Uterus (tissue), 4 donors: ENCODE measurements around the gene CAMKV. TPM values are rescaled to one million over a fixed set of nuclear protein-coding genes. Genes with fewer than 3 reads are reported as not detected.

Source experiments
- DNase-seq, 2 donors: peaks; one replicate each; pipeline ENCODE4 v3.0.0-alpha.2; 2019 to 2020
- H3K27ac ChIP-seq, 2 donors: fragments of 200-600 bp; sonication (generic); 1 replicate in 1 of 2; 2 replicates in 1 of 2; pipeline ENCODE4 v1.5.1; 2016 to 2018
- H3K27me3 ChIP-seq, 2 donors: fragments of 200-600 bp; sonication (generic); one replicate each; pipeline ENCODE4 v1.5.1; 2018 to 2019; ENCODE audit warnings: control low read depth in 1 of 2
- H3K36me3 ChIP-seq, 2 donors: fragments of 200-600 bp; sonication (generic); one replicate each; pipeline ENCODE4 v1.5.1; 2019; ENCODE audit warnings: control low read depth in 1 of 2
- H3K4me1 ChIP-seq, 2 donors: fragments of 200-600 bp; sonication (generic); one replicate each; pipeline ENCODE4 v1.5.1; 2018 to 2019; ENCODE audit warnings: control low read depth in 1 of 2
- H3K4me3 ChIP-seq, 2 donors: fragments of 200-600 bp; sonication (generic); 1 replicate in 1 of 2; 2 replicates in 1 of 2; pipeline ENCODE4 v1.5.1; 2018 to 2019; ENCODE audit warnings: mild to moderate bottlenecking in 1 of 2
- H3K9me3 ChIP-seq, 2 donors: fragments of 200-600 bp; sonication (generic); one replicate each; pipeline ENCODE4 v1.5.1; 2019; ENCODE audit warnings: control low read depth in 1 of 2
- POLR2A ChIP-seq, 2 donors: fragments of 450-650 bp; IDR thresholded peaks; one replicate each; pipeline ENCODE4 v1.6.1; 2016; ENCODE audit warnings: antibody characterized with exemption in 2 of 2, mild to moderate bottlenecking in 1 of 2, moderate library complexity in 1 of 2
- intact Hi-C: fragments of 100-400 bp; cut with DNase I; formaldehyde crosslinking; loops from one replicate; pipeline ENCODE4 v1.15.1; 2023; ENCODE audit warnings: low total_unique reads
- total RNA-seq, 4 donors: library from RNA; depleted of rRNA in 3 of 4; stranded (reverse); fragments of >200 nt in 3 of 4; gene quantifications; one replicate each; pipeline versions ENCODE4 v1.1.0 to v1.2.4, GENCODE V29; 2014 to 2023
- TF ChIP-seq, protein P1 (sequence below), 4 experiments: fragments of 200-600 bp in 2 of 4; fragments of 450-650 bp in 2 of 4; sonication (generic) in 2 of 4; IDR thresholded peaks; one replicate each; pipeline ENCODE4 v1.5.1; 2016 to 2019; ENCODE audit warnings: antibody characterized with exemption in 4 of 4, mild to moderate bottlenecking in 2 of 4, moderate library complexity in 1 of 4
- donor health status: DM: yes; HTN: yes; CAD: no.

The CAMKV gene
- total RNA-seq, 4 donors from 2014 or later: 0.28 TPM; not detected in 3

GRCh38 chr3:49878686-49879085 lies 9.0 kb upstream of the CAMKV start:
- Histone ChIP-seq H3K4me3 (no peak overlapping the region), H3K36me3 (no peaks in the 10 kb centered on the region), H3K4me1 (no peaks in the 10 kb centered on the region), H3K9me3 (no peaks in the 10 kb centered on the region), H3K27ac (no peak overlapping the region), H3K27me3 (no peaks in the 10 kb centered on the region)
- TF ChIP-seq POLR2A (IDR thresholded peaks at IDR 0.05): no peak
- TF ChIP-seq, protein P1, sequence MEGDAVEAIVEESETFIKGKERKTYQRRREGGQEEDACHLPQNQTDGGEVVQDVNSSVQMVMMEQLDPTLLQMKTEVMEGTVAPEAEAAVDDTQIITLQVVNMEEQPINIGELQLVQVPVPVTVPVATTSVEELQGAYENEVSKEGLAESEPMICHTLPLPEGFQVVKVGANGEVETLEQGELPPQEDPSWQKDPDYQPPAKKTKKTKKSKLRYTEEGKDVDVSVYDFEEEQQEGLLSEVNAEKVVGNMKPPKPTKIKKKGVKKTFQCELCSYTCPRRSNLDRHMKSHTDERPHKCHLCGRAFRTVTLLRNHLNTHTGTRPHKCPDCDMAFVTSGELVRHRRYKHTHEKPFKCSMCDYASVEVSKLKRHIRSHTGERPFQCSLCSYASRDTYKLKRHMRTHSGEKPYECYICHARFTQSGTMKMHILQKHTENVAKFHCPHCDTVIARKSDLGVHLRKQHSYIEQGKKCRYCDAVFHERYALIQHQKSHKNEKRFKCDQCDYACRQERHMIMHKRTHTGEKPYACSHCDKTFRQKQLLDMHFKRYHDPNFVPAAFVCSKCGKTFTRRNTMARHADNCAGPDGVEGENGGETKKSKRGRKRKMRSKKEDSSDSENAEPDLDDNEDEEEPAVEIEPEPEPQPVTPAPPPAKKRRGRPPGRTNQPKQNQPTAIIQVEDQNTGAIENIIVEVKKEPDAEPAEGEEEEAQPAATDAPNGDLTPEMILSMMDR (IDR thresholded peaks at IDR 0.05): no peak
- intact Hi-C loops: no loop called here
- no peak for DNase-seq

DNA sequence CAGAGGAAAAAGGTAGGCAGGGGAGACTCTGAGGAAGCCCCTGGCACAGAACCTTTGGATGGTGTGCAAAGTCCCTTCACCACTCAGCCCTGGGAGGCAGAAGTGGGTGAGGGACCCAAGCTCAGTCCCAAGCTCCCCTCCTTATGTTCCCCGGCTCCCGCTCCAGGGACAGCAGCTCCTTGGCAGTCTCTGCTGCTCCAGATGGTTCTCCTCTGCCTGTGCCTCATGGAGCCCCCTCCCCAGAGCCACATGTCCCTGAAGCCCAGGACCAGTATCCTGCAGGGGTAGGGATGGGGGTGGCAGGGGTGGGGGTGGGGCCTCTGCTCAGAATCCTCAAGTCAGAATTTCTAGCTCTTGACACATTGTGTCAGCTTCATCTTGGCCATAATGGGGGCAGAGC lies 8.0 kb upstream of the CAMKV start:
- intact Hi-C loops: no loop called here
- no peaks in the 10 kb centered on the region for H3K36me3 ChIP-seq
- H3K9me3 ChIP-seq: no peaks in the 10 kb centered on the region
- H3K4me1 ChIP-seq: no peaks in the 10 kb centered on the region
- no peak for DNase-seq
- H3K27ac ChIP-seq: no peak overlapping the region
- H3K27me3 ChIP-seq: no peaks in the 10 kb centered on the region
- H3K4me3 ChIP-seq: no peak overlapping the region
- TF ChIP-seq, protein P1 (IDR thresholded peaks at IDR 0.05): no peak
- TF ChIP-seq POLR2A (IDR thresholded peaks at IDR 0.05): no peak

- TF ChIP-seq POLR2A (IDR thresholded peaks at IDR 0.05): no peak
- TF ChIP-seq, protein P1 (IDR thresholded peaks at IDR 0.05): no peak
- H3K27ac ChIP-seq: no peak overlapping the region
- intact Hi-C loops: no loop called here
Measured at GRCh38 chr3:49876567-49876966, 6.9 kb upstream of the CAMKV start.

GRCh38 chr3:49873623-49874022 lies 3.9 kb upstream of the CAMKV start:
- intact Hi-C loops: no loop called here
- no peak for DNase-seq
- Histone ChIP-seq H3K9me3 (no peaks in the 10 kb centered on the region), H3K27me3 (peaks cover 5 to 14% of the 10 kb centered on the region in 2 donors), H3K4me1 (peaks cover 0 to 10% of the 10 kb centered on the region in 2 donors), H3K4me3 (no peak overlapping the region), H3K27ac (no peak overlapping the region), H3K36me3 (no peaks in the 10 kb centered on the region)
- no peak for TF ChIP-seq POLR2A (IDR thresholded peaks at IDR 0.05)
- TF ChIP-seq, protein P1 (IDR thresholded peaks at IDR 0.05): no peak

More at GRCh38 chr3:49876567-49876966, 6.9 kb upstream of the CAMKV start:
- no peaks in the 10 kb centered on the region for H3K27me3 ChIP-seq
- no peaks in the 10 kb centered on the region for H3K4me1 ChIP-seq
- no peaks in the 10 kb centered on the region for H3K9me3 ChIP-seq
- DNase-seq: no peak
- no peaks in the 10 kb centered on the region for H3K36me3 ChIP-seq
- no peak overlapping the region for H3K4me3 ChIP-seq

DNA sequence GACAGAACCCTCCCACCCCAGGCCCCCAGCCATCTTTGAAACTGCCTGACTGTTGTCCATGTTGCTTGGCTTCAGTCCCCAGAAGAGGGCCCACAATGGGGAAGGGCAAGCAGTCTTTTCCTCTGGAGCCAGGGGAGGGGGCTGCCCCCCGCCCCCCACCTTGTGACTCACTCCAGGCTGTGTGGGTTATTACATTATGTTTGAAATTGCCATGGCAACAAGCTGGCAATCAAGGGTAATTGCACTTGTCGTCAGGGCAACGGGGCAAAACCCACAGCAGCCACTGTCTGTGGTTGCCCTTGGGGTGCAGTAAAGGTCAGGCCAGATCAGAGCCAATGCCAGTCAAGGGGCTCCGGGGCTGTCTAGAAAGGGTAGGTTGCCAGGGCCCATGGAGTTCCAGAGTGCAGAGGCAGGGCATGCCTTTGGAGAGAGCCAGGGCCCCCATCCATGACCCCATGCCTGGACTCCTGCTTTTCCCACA lies 3.1 kb upstream of the CAMKV start:
- intact Hi-C loops: no loop called here
- TF ChIP-seq POLR2A (IDR thresholded peaks at IDR 0.05): no peak
- TF ChIP-seq, protein P1 (IDR thresholded peaks at IDR 0.05): no peak

More for the DNA sequence above, 3.1 kb upstream of the CAMKV start:
- peaks cover 6 to 16% of the 10 kb centered on the region in 2 donors for H3K27me3 ChIP-seq
- H3K4me3 ChIP-seq: no peak overlapping the region
- H3K4me1 ChIP-seq: peaks cover 0 to 10% of the 10 kb centered on the region in 2 donors
- H3K9me3 ChIP-seq: no peaks in the 10 kb centered on the region
- no peak overlapping the region for H3K27ac ChIP-seq
- no peak for DNase-seq
- no peaks in the 10 kb centered on the region for H3K36me3 ChIP-seq
